Measurements from ENCODE around the gene SAMD4A. TPM values are rescaled to one million over a fixed set of nuclear protein-coding genes. Genes with fewer than 3 reads are reported as not detected.

SAMD4A gene
- total RNA-seq, 2 experiments from 2014 or later: 0.06 to 1.0 TPM

GRCh38 chr14:54796961-54797360 is 230.0 kb downstream of the SAMD4A start:
- CTCF ChIA-PET (ENCODE audit: unreplicated experiment): no interaction called here
- no TSS peak for BruUV-seq (replicated peaks)
- H3K4me3 ChIP-seq (ENCODE audit: low read depth, low read length, poor library complexity, severe bottlenecking): no peak overlapping the region
- H3K4me2 ChIP-seq (ENCODE audit: low read length): no peak overlapping the region
- H3K36me3 ChIP-seq (ENCODE audit: insufficient read depth, low read length): no peaks in the 10 kb centered on the region
- POLR2A ChIA-PET: no interaction called here
- no peaks in the 10 kb centered on the region for H3K9me2 ChIP-seq (ENCODE audit: insufficient read depth, low read length)
- H3K9me3 ChIP-seq (ENCODE audit: low read length): 0 out of 2 replicates have a peak, but pooled peaks cover 7% of the 10 kb centered on the region
- DNase-seq (ENCODE audit: low spot score): no peak
- intact Hi-C loops (cut with micrococcal nuclease; ENCODE audit: unreplicated experiment): no loop called here
- H4K20me1 ChIP-seq (ENCODE audit: insufficient read depth, low read length): no peaks in the 10 kb centered on the region
- H3K79me2 ChIP-seq (ENCODE audit: insufficient read depth, low read depth, low read length): no peaks in the 10 kb centered on the region
- TF ChIP-seq CTCF (conservative IDR thresholded peaks at IDR 0.05; ENCODE audit: low read length): no peak
- no peak for TF ChIP-seq EZH2phosphoT487 (IDR thresholded peaks at IDR 0.05; ENCODE audit: borderline replicate concordance, low read depth, low read length)
- H2AFZ ChIP-seq (ENCODE audit: low read length): no peak overlapping the region
- no peak overlapping the region for H3K27ac ChIP-seq (ENCODE audit: low read depth, low read length, poor library complexity, severe bottlenecking)
- H3K4me1 ChIP-seq (ENCODE audit: insufficient read depth, low read length, poor library complexity, severe bottlenecking): no peaks in the 10 kb centered on the region

GRCh38 chr14:54797556-54797955 is 230.6 kb downstream of the SAMD4A start:
- POLR2A ChIA-PET: no interaction called here
- DNase-seq (ENCODE audit: low spot score): no peak
- no peak overlapping the region for H3K27ac ChIP-seq (ENCODE audit: low read depth, low read length, poor library complexity, severe bottlenecking)
- no TSS peak for BruUV-seq (replicated peaks)
- no peaks in the 10 kb centered on the region for H4K20me1 ChIP-seq (ENCODE audit: insufficient read depth, low read length)
- H3K4me1 ChIP-seq (ENCODE audit: insufficient read depth, low read length, poor library complexity, severe bottlenecking): no peaks in the 10 kb centered on the region
- H3K36me3 ChIP-seq (ENCODE audit: insufficient read depth, low read length): no peaks in the 10 kb centered on the region
- no peak overlapping the region for H2AFZ ChIP-seq (ENCODE audit: low read length)
- H3K9me3 ChIP-seq (ENCODE audit: low read length): 0 out of 2 replicates have a peak, but pooled peaks cover 7% of the 10 kb centered on the region
- H3K4me3 ChIP-seq (ENCODE audit: low read depth, low read length, poor library complexity, severe bottlenecking): no peak overlapping the region
- no peaks in the 10 kb centered on the region for H3K79me2 ChIP-seq (ENCODE audit: insufficient read depth, low read depth, low read length)
- no peaks in the 10 kb centered on the region for H3K9me2 ChIP-seq (ENCODE audit: insufficient read depth, low read length)
- H3K4me2 ChIP-seq (ENCODE audit: low read length): no peak overlapping the region
- CTCF ChIA-PET (ENCODE audit: unreplicated experiment): no interaction called here
- intact Hi-C loops (cut with micrococcal nuclease; ENCODE audit: unreplicated experiment): no loop called here
- TF ChIP-seq CTCF (conservative IDR thresholded peaks at IDR 0.05; ENCODE audit: low read length): no peak
- no peak for TF ChIP-seq EZH2phosphoT487 (IDR thresholded peaks at IDR 0.05; ENCODE audit: borderline replicate concordance, low read depth, low read length)

- no peaks in the 10 kb centered on the region for H3K9me2 ChIP-seq (ENCODE audit: insufficient read depth, low read length)
- no peak for TF ChIP-seq EZH2phosphoT487 (IDR thresholded peaks at IDR 0.05; ENCODE audit: borderline replicate concordance, low read depth, low read length)
- no peak for TF ChIP-seq CTCF (conservative IDR thresholded peaks at IDR 0.05; ENCODE audit: low read length)
- no peak overlapping the region for H3K4me3 ChIP-seq (ENCODE audit: low read depth, low read length, poor library complexity, severe bottlenecking)
- no peak overlapping the region for H2AFZ ChIP-seq (ENCODE audit: low read length)
- intact Hi-C loops (cut with micrococcal nuclease; ENCODE audit: unreplicated experiment): no loop called here
- no TSS peak for BruUV-seq (replicated peaks)
- 0 out of 2 replicates have a peak, but pooled peaks cover 7% of the 10 kb centered on the region for H3K9me3 ChIP-seq (ENCODE audit: low read length)
- H3K36me3 ChIP-seq (ENCODE audit: insufficient read depth, low read length): no peaks in the 10 kb centered on the region
- POLR2A ChIA-PET: no interaction called here
- CTCF ChIA-PET (ENCODE audit: unreplicated experiment): no interaction called here
- no peak overlapping the region for H3K4me2 ChIP-seq (ENCODE audit: low read length)
- H3K4me1 ChIP-seq (ENCODE audit: insufficient read depth, low read length, poor library complexity, severe bottlenecking): no peaks in the 10 kb centered on the region
- DNase-seq (ENCODE audit: low spot score): no peak
- H3K79me2 ChIP-seq (ENCODE audit: insufficient read depth, low read depth, low read length): no peaks in the 10 kb centered on the region
- H3K27ac ChIP-seq (ENCODE audit: low read depth, low read length, poor library complexity, severe bottlenecking): no peak overlapping the region
- no peaks in the 10 kb centered on the region for H4K20me1 ChIP-seq (ENCODE audit: insufficient read depth, low read length)
Measured at GRCh38 chr14:54797986-54798385, 231.1 kb downstream of the SAMD4A start.
